T-helper 17 cell (primary cell): ENCODE measurements around the gene HTR2C. TPM values are rescaled to one million over a fixed set of nuclear protein-coding genes. Genes with fewer than 3 reads are reported as not detected.
"Not testable (repeated sequence)": the region's sequence is repeated elsewhere in the genome, so short reads cannot be mapped to it uniquely, and the experiment has no call there.

Experiments used
- ATAC-seq: fragments of 150-1000 bp; cut with Tn5 transposase; 2 replicates; pipeline ENCODE4 v1.10.0; 2021; ENCODE audit warnings: mild to moderate bottlenecking, moderate library complexity
- DNase-seq, 3 donors: peaks; one replicate each; pipeline versions ENCODE4 v3.0.0 to v3.0.0-alpha.2; 2020 to 2021
- H3K9me3 ChIP-seq: one replicate; pipeline ENCODE4 v1.7.0; 2013; ENCODE audit warnings: low read length, mild to moderate bottlenecking; ENCODE audit not compliant: control insufficient read depth, poor library complexity, severe bottlenecking
- H3K27ac Mint-ChIP-seq: one replicate; pipeline ENCODE4 v1.8.0; 2022; ENCODE audit warnings: mild to moderate bottlenecking, moderate library complexity, mixed read lengths
- H3K27me3 Mint-ChIP-seq: one replicate; pipeline ENCODE4 v1.8.0; 2022; ENCODE audit warnings: mixed read lengths
- H3K36me3 Mint-ChIP-seq: one replicate; pipeline ENCODE4 v1.8.0; 2022; ENCODE audit warnings: low read depth, mixed read lengths
- H3K4me1 Mint-ChIP-seq: one replicate; pipeline ENCODE4 v1.8.0; 2022; ENCODE audit warnings: mild to moderate bottlenecking, mixed read lengths
- H3K4me3 Mint-ChIP-seq: one replicate; pipeline ENCODE4 v1.8.0; 2022; ENCODE audit warnings: mild to moderate bottlenecking, moderate library complexity, mixed read lengths
- total RNA-seq, 4 donors: library from RNA in 2 of 4; stranded (reverse) in 2 of 4; gene quantifications; one replicate each; pipeline ENCODE4 v1.2.3 and lab custom pipeline; 2022 to 2026

Gene HTR2C
- total RNA-seq, 2 donors from 2014 or later = not detected

DNA sequence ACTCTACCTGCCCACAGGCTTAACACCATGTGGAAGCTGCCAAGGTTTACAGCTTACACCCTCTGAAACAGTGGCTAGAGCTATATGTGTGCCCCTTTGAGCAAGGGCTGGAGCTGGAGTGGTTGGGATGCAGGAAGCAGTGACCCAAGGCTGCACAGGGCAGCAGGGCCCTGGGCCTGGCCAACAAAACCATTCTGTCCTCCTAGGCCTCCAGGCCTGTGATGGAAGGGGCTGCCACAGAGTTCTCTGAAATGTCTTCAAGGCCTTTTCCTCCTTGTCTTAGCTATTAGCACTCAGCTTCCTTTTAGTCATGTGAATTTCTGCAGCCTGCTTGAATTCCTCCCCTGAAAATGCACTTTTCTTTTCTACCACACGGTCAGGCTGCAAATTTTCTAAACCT, 348.7 kb downstream of the HTR2C start:
- ATAC-seq (no peak), DNase-seq (no peak)
- Mint-ChIP-seq H3K27ac (no peak overlapping the region), H3K27me3 (no peaks in the 10 kb centered on the region), H3K4me1 (no peaks in the 10 kb centered on the region), H3K36me3 (no peaks in the 10 kb centered on the region), H3K4me3 (no peak overlapping the region)
- H3K9me3 ChIP-seq = no peaks in the 10 kb centered on the region

- H3K27me3 Mint-ChIP-seq, H3K27ac Mint-ChIP-seq, DNase-seq, ATAC-seq, H3K4me1 Mint-ChIP-seq, H3K36me3 Mint-ChIP-seq, H3K9me3 ChIP-seq, H3K4me3 Mint-ChIP-seq: not testable (repeated sequence)
These were observed 349.4 kb downstream of the HTR2C start for GRCh38 chrX:114933291-114933690.

DNA sequence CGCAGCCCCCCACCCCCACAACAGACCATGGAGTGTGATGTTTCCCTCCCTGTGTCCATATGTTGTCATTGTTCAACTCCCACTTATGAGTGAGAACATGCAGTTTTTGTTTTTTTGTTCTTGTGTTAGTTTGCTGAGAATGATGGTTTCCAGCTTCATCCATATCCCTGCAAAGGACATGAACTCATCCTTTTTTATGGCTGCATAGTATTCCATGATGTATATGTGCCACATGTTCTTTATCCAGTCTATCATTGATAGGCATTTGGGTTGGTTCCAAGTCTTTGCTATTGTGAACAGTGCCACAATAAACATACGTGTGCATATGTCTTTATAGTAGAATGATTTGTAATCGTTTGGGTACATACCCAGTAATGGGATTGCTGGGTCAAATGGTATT, 353.2 kb downstream of the HTR2C start:
- not testable (repeated sequence) for H3K4me1 Mint-ChIP-seq, H3K4me3 Mint-ChIP-seq, H3K27ac Mint-ChIP-seq, ATAC-seq, H3K27me3 Mint-ChIP-seq, DNase-seq, H3K36me3 Mint-ChIP-seq, H3K9me3 ChIP-seq

DNA sequence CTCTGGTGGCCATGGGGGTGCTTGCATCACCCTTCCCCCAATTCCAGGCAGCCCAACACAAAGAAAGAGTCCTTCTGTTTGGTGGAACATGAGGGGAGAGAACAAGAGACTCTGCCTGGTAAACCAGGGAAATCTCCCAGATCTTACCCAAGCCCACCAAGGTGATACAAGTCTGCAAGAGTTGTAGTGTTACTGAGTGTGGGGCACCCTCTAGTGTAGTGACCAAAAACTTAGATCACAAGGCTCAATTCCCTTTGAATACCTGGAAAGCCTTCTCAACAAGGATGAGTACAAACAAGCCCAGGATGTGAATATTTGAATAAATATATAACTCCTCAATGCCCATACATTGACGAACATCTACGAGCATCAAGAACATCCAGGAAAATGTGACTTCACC, 368.8 kb downstream of the HTR2C start:
- no peaks in the 10 kb centered on the region for H3K9me3 ChIP-seq
- no peaks in the 10 kb centered on the region for H3K27me3 Mint-ChIP-seq
- DNase-seq (no peak), ATAC-seq (no peak)
- no peaks in the 10 kb centered on the region for H3K4me1 Mint-ChIP-seq
- no peaks in the 10 kb centered on the region for H3K36me3 Mint-ChIP-seq
- no peak overlapping the region for H3K4me3 Mint-ChIP-seq
- H3K27ac Mint-ChIP-seq = no peak overlapping the region
